GM18498 (cell line): Measurements from ENCODE around the gene ZSCAN10.
"Not testable (repeated sequence)": the region's sequence is repeated elsewhere in the genome, so short reads cannot be mapped to it uniquely, and the experiment has no call there.

Experiments
- ATAC-seq: cut with Tn5 transposase; IDR thresholded peaks from one replicate; pipeline ENCODE4 v1.9.1; 2021; ENCODE audit warnings: mild to moderate bottlenecking, moderate library complexity; ENCODE audit not compliant: unreplicated experiment

The ZSCAN10 gene

GRCh38 chr16:3098459-3099394 lies at the start of gene ZSCAN10:
ZSCAN10 (minus strand) TSS chr16:3099294; CDS start chr16:3092937, 6,357 bp downstream.
- no peak for ATAC-seq

- ATAC-seq, result no peak
These were observed 49.4 kb upstream of the ZSCAN10 start for GRCh38 chr16:3148256-3149192.

GRCh38 chr16:3147757-3148104 lies 48.6 kb upstream of the ZSCAN10 start:
- no peak for ATAC-seq

- ATAC-seq, result no peak
These were observed 48.1 kb upstream of the ZSCAN10 start for GRCh38 chr16:3147046-3147756.

- no peak for ATAC-seq
These were observed 46.6 kb upstream of the ZSCAN10 start for GRCh38 chr16:3145660-3146059.

GRCh38 chr16:3145151-3145550 lies 46.1 kb upstream of the ZSCAN10 start:
- ATAC-seq, result no peak

- no peak for ATAC-seq
These were observed 45.4 kb upstream of the ZSCAN10 start for GRCh38 chr16:3144321-3144983.

GRCh38 chr16:3143598-3144320 lies 44.7 kb upstream of the ZSCAN10 start:
- no peak for ATAC-seq

- no peak for ATAC-seq
These were observed 44.1 kb upstream of the ZSCAN10 start for GRCh38 chr16:3143189-3143588.

GRCh38 chr16:3142770-3143169 lies 43.7 kb upstream of the ZSCAN10 start:
- ATAC-seq, result no peak

GRCh38 chr16:3142327-3142726 lies 43.2 kb upstream of the ZSCAN10 start:
- no peak for ATAC-seq

- no peak for ATAC-seq
These were observed 42.8 kb upstream of the ZSCAN10 start for GRCh38 chr16:3141781-3142311.

- ATAC-seq, result no peak
These were observed 41.7 kb upstream of the ZSCAN10 start for GRCh38 chr16:3140603-3141427.

GRCh38 chr16:3139561-3139960 lies 40.5 kb upstream of the ZSCAN10 start:
- not testable (repeated sequence) for ATAC-seq

GRCh38 chr16:3138823-3139426 lies 39.8 kb upstream of the ZSCAN10 start:
- no peak for ATAC-seq

GRCh38 chr16:3138342-3138741 lies 39.2 kb upstream of the ZSCAN10 start:
- no peak for ATAC-seq

GRCh38 chr16:3137267-3137666 lies 38.2 kb upstream of the ZSCAN10 start:
- ATAC-seq, result no peak

GRCh38 chr16:3135126-3135715 lies 36.1 kb upstream of the ZSCAN10 start:
- no peak for ATAC-seq
